ENCODE results near the gene PRKG1.

- TF ChIP-seq, protein P1, sequence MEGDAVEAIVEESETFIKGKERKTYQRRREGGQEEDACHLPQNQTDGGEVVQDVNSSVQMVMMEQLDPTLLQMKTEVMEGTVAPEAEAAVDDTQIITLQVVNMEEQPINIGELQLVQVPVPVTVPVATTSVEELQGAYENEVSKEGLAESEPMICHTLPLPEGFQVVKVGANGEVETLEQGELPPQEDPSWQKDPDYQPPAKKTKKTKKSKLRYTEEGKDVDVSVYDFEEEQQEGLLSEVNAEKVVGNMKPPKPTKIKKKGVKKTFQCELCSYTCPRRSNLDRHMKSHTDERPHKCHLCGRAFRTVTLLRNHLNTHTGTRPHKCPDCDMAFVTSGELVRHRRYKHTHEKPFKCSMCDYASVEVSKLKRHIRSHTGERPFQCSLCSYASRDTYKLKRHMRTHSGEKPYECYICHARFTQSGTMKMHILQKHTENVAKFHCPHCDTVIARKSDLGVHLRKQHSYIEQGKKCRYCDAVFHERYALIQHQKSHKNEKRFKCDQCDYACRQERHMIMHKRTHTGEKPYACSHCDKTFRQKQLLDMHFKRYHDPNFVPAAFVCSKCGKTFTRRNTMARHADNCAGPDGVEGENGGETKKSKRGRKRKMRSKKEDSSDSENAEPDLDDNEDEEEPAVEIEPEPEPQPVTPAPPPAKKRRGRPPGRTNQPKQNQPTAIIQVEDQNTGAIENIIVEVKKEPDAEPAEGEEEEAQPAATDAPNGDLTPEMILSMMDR (IDR thresholded peaks at IDR 0.05): no peak
- TF ChIP-seq POLR2A (IDR thresholded peaks at IDR 0.05): no peak
These were observed 293.4 kb downstream of the PRKG1 start for GRCh38 chr10:51367694-51368093.
